Heart right ventricle (tissue), 16 donors: ENCODE results near the gene RPE65. TPM values are rescaled to one million over a fixed set of nuclear protein-coding genes. Genes with fewer than 3 reads are reported as not detected.
"Not testable (repeated sequence)": the region's sequence is repeated elsewhere in the genome, so short reads cannot be mapped to it uniquely, and the experiment has no call there.

Experiments used
- ATAC-seq, 8 donors: fragments of 200-7000 bp; cut with Tn5 transposase; one replicate each; pipeline ENCODE4 v1.9.1; 2020; ENCODE audit warnings: mild to moderate bottlenecking in 8 of 8, moderate library complexity in 8 of 8, moderate number of reproducible peaks in 1 of 8
- DNase-seq, 2 donors: peaks; one replicate each; pipeline ENCODE4 v3.0.0-alpha.2; 2020
- H3K27ac ChIP-seq, 10 donors: fragments of 200-600 bp; sonication (generic) in 2 of 10; one replicate each; pipeline versions ENCODE4 v1.5.0 to v1.8.0; 2020 to 2022; ENCODE audit warnings: mild to moderate bottlenecking in 3 of 10
- H3K27me3 ChIP-seq, 7 donors: fragments of 200-600 bp; one replicate each; pipeline ENCODE4 v1.8.0; 2021 to 2022; ENCODE audit warnings: mild to moderate bottlenecking in 2 of 7
- H3K36me3 ChIP-seq, 9 donors: fragments of 200-600 bp; sonication (generic) in 1 of 9; one replicate each; pipeline versions ENCODE4 v1.5.0 to v1.8.0; 2020 to 2022; ENCODE audit warnings: mild to moderate bottlenecking in 2 of 9
- H3K4me1 ChIP-seq, 9 donors: fragments of 200-600 bp; sonication (generic) in 1 of 9; one replicate each; pipeline versions ENCODE4 v1.5.0 to v1.8.0; 2020 to 2022; ENCODE audit warnings: mild to moderate bottlenecking in 4 of 9
- H3K4me3 ChIP-seq, 10 donors: fragments of 200-600 bp; sonication (generic) in 2 of 10; one replicate each; pipeline versions ENCODE4 v1.5.0 to v1.8.0; 2020 to 2022; ENCODE audit warnings: mild to moderate bottlenecking in 7 of 10, moderate library complexity in 2 of 10
- H3K9me3 ChIP-seq, 11 donors: fragments of 200-600 bp in 10 of 11; sonication (generic) in 2 of 11; one replicate each; pipeline versions ENCODE4 v1.5.0 to v1.8.0; 2013 to 2022; ENCODE audit warnings: mild to moderate bottlenecking in 2 of 11, control low read depth in 1 of 11, moderate library complexity in 1 of 11
- WGBS, 2 donors: extraction: QIAGEN DNeasy Blood & Tissue Kit; methylation state at CpG; one replicate each; pipeline ENCODE4 v1.1.7; 2013; ENCODE audit warnings: inconsistent platforms in 1 of 2; 5-methylcytosine and 5-hydroxymethylcytosine counted together
- intact Hi-C, 10 donors: fragments of 100-400 bp; cut with DNase I; formaldehyde crosslinking; loops; one replicate each; pipeline versions ENCODE4 v1.11.1 to v1.14.2; 2022
- polyA plus RNA-seq, 2 donors: library from polyadenylated mRNA; stranded (reverse); fragments of 200-250 nt; gene quantifications; one replicate each; pipeline ENCODE4 v1.2.3, GENCODE V29; 2013
- total RNA-seq, 10 donors: library from RNA; stranded (reverse); fragmentation: NEBNext Ultra II Directional in 3 of 10; extraction: Animal tissue kit (Norgen Biotek cat#: 25700) in 3 of 10; gene quantifications; one replicate each; pipeline versions ENCODE4 v1.2.1 to v1.2.4, GENCODE V29; 2021 to 2023
- TF ChIP-seq, protein P1 (sequence below), 9 donors: fragments of 200-600 bp; sonication (generic) in 2 of 9; IDR thresholded peaks; one replicate each; pipeline versions ENCODE4 v1.5.0 to v1.8.0; 2021 to 2022; ENCODE audit warnings: antibody characterized with exemption in 9 of 9, mild to moderate bottlenecking in 5 of 9, moderate library complexity in 1 of 9
- donor health status: Arrhythmogenic right ventricular cardiomyopathy.
- donor health status: ischemic (EF 13 %, LVEDD 7.1; RV severe dilation, severe dysfunction).
- donor health status: healthy with polysubstance abuse.
- donor health status: DM: no; HTN: yes; CAD: no.
- donor health status: DM: no; HTN: no; CAD: no.
- donor health status: ischemic (EF 25% LVEDD 6.9; RV normal size, moderate dysfunction).
- donor health status: ischemic (EF 25% LVEDD 5.7; RV mildly dilated, moderate dysfunction).
- donor health status: healthy.
- donor health status: DM: yes; HTN: yes; CAD: no.
- donor health status: Ischemic cardiomyopathy.
- donor health status: ischemic (EF 35%, LVEDD 5.7; RV mildly dilated, moderate dysfunction).
- donor health status: nonischemic (EF 11% LVEDD 7.7; RV severe dilation, severe dysfunction).
- donor health status: DM: yes; HTN: yes; CAD: no.
- donor health status: PGD.
- donor health status: ischemic (EF 29% LVEDD 5.4; RV normal size, mild dysfunction).
- donor health status: nonischemic (EF 23%, LVEDD 6.1; RV moderate dilation, normal function).

The RPE65 gene
- total and polyA plus RNA-seq, 12 donors: 0.01 to 0.09 TPM; not detected in 10

DNA sequence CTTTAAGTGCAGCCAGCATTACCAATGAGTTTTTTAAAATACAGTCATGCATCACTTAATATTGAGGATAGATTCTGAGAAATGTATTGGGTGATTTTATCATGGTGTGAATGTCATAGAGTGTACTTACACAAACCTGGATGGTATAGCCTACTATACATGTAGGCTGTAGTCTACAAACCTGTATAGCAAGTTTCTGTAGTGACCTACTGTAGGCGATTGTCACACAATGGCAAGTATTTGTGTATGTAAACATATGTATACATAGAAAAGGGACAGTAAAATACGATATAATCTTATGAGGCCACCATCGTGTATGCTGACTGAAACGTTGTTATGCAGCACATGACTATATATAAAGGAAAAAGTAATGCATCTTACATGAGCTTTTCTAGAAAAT is 48.2 kb downstream of the RPE65 start:
- H3K4me3 ChIP-seq: no peak overlapping the region
- TF ChIP-seq, protein P1, sequence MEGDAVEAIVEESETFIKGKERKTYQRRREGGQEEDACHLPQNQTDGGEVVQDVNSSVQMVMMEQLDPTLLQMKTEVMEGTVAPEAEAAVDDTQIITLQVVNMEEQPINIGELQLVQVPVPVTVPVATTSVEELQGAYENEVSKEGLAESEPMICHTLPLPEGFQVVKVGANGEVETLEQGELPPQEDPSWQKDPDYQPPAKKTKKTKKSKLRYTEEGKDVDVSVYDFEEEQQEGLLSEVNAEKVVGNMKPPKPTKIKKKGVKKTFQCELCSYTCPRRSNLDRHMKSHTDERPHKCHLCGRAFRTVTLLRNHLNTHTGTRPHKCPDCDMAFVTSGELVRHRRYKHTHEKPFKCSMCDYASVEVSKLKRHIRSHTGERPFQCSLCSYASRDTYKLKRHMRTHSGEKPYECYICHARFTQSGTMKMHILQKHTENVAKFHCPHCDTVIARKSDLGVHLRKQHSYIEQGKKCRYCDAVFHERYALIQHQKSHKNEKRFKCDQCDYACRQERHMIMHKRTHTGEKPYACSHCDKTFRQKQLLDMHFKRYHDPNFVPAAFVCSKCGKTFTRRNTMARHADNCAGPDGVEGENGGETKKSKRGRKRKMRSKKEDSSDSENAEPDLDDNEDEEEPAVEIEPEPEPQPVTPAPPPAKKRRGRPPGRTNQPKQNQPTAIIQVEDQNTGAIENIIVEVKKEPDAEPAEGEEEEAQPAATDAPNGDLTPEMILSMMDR (IDR thresholded peaks at IDR 0.05): no peak
- no peaks in the 10 kb centered on the region for H3K9me3 ChIP-seq
- DNase-seq (no peak), ATAC-seq (no peak)
- intact Hi-C loops: no loop called here
- peaks cover 0 to 6% (median 0%) of the 10 kb centered on the region in 7 donors for H3K27me3 ChIP-seq
- H3K36me3 ChIP-seq: no peaks in the 10 kb centered on the region
- 64 to 67% methylated on average over 4 of the region's 4 CpGs for WGBS, 2 donors
- H3K4me1 ChIP-seq: no peaks in the 10 kb centered on the region
- no peak overlapping the region for H3K27ac ChIP-seq

DNA sequence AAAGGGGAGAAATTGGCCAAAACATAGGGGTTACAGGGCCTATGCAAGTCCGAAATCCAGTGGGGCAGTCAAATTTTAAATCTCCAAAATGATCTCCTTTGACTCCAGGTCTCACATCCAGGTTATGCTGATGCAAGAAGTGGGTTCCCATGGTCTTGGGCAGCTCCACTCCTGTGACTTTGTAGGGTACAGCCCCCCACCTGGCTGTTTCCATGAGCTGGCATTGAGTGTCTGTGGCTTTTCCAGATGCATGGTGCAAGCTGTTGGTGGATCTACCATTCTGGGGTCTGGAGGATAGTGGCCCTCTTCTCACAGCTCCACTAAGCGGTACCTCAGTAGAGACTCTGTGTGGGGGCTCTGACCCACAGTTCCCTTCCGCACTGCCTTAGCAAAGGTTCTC is 54.2 kb downstream of the RPE65 start:
- ATAC-seq, H3K27ac ChIP-seq, H3K27me3 ChIP-seq, H3K4me3 ChIP-seq, DNase-seq, intact Hi-C loops, H3K9me3 ChIP-seq, H3K36me3 ChIP-seq, H3K4me1 ChIP-seq: not testable (repeated sequence)
- 91 to 96% methylated on average over 3 of the region's 3 CpGs for WGBS, 2 donors

DNA sequence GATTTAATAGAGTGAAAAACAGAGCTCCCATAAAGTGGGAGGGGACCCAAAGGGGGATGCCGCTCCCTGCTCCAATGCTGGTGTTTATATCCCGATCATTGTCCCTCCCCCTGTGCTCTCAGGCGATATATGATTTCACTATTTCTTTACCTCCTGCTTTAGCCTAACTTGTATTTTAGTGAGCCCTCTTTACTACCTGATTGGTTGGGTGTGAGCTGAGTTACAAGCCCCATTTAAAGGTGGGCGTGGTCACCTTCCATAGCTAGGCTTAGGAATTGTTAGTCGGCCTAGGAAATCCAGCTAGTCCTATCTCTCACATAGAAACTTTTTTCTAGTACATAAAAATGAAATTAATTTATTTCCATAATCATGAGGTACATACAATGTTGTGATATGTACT is 57.3 kb downstream of the RPE65 start:
- 89 to 93% methylated on average over 5 of the region's 5 CpGs for WGBS, 2 donors
- H3K36me3 ChIP-seq, H3K4me1 ChIP-seq, H3K9me3 ChIP-seq, DNase-seq, ATAC-seq, intact Hi-C loops, H3K27ac ChIP-seq, H3K4me3 ChIP-seq, H3K27me3 ChIP-seq: not testable (repeated sequence)

DNA sequence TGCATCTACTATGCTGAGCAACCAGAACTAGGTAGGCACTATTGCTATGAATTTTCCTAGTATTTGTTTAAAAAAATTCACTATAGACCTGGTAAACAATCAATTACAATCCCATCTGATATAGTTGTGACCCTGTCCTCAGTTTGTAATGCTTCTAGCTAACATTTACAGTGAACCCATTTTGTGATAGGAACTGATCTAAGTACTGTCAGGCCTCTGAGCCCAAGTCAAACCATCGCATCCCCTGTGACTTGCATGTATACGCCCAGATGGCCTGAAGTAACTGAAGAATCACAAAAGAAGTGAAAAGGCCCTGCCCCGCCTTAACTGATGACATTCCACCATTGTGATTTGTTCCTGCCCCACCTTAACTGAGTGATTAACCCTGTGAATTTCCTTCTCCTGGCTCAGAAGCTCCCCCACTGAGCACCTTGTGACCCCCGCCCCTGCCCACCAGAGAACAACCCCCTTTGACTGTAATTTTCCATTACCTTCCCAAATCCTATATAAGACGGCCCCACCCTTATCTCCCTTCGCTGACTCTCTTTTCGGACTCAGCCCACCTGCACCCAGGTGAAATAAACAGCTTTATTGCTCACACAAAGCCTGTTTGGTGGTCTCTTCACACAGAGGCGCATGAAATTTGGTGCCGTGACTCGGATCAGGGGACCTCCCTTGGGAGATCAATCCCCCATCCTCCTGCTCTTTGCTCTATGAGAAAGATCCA is 63.8 kb downstream of the RPE65 start:
- 88 to 94% methylated on average over 9 of the region's 10 CpGs for WGBS, 2 donors
- ATAC-seq, DNase-seq, H3K9me3 ChIP-seq, intact Hi-C loops, H3K4me3 ChIP-seq, H3K27me3 ChIP-seq, H3K27ac ChIP-seq, H3K36me3 ChIP-seq: not testable (repeated sequence)
- H3K4me1 ChIP-seq: peaks cover 0 to 22% (median 12%) of the 10 kb centered on the region in 9 donors

DNA sequence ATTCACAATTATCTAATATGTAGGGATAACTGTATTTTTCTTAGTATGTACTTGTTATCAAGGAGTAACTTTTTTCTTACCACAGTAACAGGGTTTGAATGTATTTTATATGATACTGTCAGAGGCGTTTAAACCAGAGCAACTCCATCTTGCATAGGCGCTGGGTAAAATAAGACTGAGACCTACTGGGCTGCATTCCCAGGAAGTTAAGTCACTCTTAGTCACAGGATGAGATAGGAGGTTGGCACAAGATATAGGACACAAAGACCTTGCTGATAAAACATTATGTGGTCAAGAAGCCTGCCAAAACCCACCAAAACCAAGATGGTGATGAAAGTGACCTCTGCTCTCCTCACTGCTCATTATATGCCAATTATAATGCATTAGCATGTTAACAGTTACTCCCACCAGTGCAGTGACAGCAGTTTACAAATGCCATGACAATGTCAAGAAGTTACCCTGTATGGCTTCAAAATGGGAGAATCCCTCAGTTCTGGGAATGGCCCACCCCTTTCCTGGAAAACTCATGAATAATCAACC is 64.8 kb downstream of the RPE65 start:
- Histone ChIP-seq H3K27me3 (no peaks in the 10 kb centered on the region), H3K9me3 (peaks cover 0 to 7% (median 0%) of the 10 kb centered on the region in 11 donors), H3K4me3 (no peak overlapping the region), H3K27ac (peak overlapping the region in 5 of 10 donors; percentile 9 to 39 (median 31)), H3K4me1 (peaks cover 0 to 22% (median 12%) of the 10 kb centered on the region in 9 donors), H3K36me3 (no peaks in the 10 kb centered on the region)
- intact Hi-C loops: no loop called here
- DNase-seq (peak in 1 of 2 donors; percentile 32), ATAC-seq (peak in 6 of 8 donors; percentile 41 to 92 (median 82))
- WGBS, 2 donors: 40 to 64% methylated on average over 2 of the region's 2 CpGs
- TF ChIP-seq, protein P1 (IDR thresholded peaks at IDR 0.05): no peak

DNA sequence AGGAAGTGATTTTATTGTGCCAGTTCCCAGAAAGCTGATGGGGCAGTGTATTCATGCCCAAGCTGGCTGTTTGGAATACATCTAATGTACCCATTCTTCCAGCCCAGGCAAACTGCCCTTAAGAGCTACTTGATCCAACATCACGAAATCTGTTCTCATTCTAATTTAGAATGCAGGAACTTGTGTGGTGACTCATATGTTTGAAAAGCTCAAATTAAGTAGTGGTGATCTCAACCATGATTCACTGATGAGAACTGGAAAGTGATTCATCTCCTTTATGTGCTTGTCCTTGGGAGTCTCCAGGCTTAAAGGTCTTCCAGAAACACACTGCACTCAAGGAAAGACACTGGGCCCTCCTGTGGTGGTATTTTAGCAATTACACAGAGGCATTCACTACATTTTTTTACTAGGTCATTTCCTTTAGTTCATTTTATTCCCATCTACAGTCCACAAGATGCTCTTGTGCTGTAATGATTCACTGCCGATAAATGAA is 65.4 kb downstream of the RPE65 start:
- Histone ChIP-seq H3K4me1 (peaks cover 0 to 22% (median 12%) of the 10 kb centered on the region in 9 donors), H3K27ac (peak overlapping the region in 5 of 10 donors; percentile 9 to 40 (median 35)), H3K27me3 (no peaks in the 10 kb centered on the region), H3K4me3 (no peak overlapping the region), H3K36me3 (no peaks in the 10 kb centered on the region), H3K9me3 (peaks cover 0 to 7% (median 0%) of the 10 kb centered on the region in 11 donors)
- DNase-seq: peak in 1 of 2 donors; percentile 6
- 36 to 46% methylated on average over 2 of the region's 2 CpGs for WGBS, 2 donors
- ATAC-seq: peak; percentile 47 to 99 (median 84)
- TF ChIP-seq, protein P1 (IDR thresholded peaks at IDR 0.05): peak in 3 of 9 donors; percentile 20 to 41 (median 34)
- intact Hi-C loops: no loop called here
